Stimulated activated CD4-positive, alpha-beta T cell treated with anti-CD3 and anti-CD28 coated beads, Interleukin-12 subunit alpha, Interleukin-12 subunit beta, amount 100 ng/mL, for 4 hours (primary cell): ENCODE measurements around the gene SLC34A3.

Experiments used
- DNase-seq: peaks from one replicate; pipeline ENCODE4 v3.0.0-alpha.2; 2020

Gene SLC34A3

DNA sequence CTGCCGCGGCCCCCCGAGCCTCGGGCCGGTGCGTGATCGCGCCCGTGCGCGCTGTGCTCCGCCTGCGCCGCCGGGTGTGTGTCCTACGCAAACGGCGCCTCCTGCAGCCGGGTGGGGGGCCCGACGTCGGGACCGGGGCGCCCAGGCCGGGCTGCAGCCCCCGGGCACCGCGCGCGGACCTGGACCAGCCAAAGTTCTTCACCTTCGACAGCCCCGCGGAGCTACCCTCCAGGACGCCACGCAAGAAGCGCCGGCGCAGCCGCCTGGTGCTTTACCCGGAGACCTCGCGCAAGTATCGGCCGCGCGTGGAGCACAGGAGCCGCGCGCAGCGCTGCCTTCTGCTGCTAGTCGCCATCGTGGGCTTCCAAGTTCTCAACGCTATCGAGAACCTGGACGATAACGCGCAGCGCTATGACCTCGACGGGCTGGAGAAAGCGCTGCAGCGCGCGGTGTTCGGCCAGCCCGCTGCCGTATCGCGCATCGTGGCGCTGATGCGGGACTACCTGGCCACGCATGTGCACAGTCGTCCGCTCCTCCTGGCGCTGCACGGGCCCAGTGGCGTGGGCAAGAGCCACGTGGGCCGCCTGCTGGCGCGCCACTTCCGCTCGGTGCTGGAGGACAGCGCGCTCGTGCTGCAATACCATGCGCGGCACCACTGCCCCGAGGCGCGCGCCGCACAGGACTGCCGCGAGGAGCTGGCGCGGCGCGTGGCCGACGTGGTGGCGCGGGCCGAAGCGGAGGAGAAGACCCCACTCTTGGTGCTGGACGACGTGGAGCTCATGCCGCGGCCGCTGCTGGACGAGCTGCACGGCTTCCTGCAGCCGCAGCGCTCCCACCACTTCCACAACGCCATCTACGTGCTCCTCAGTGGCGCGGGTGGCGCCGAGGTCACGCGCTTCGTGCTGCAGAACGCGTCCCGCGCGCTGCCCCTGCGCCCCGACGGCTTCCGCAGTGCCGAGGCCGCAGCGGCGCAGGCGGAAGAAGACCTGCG, 48.3 kb downstream of the SLC34A3 start:
- DNase-seq: no peak

DNA sequence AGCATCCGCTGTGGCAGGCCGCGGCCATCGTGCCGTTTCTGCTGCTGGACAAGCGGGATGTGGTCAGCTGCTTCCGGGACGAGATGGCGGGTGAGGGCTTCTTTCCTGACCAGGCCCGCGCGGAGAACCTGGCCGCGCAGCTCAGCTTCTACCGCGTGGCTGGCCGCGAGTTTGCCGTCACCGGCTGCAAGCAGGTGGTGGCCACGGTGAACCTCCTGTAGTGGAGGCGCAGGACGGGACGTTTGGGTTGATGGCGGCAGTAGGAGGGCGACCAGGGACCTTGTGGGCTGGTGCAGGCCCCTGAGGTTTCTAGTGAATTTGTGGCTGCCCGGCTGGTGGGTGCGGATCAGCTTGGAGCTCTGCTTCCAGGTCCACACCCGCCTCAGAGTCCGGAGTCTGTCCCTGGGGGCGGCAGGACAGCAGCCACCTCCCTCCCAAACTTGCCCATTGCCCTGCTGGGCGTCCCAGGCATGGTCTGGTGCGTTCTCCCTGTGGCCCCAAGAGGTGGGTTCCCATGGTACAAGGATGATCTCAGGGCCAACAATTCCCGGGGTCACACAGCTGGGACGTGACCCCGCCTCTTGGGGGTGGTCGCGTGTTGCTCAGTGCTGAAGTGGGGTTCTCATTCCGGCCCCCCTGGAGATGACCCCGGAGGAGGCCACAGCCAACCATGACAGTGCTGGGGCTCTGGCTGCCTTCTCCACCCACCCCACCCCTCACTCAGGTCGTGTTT, 49.2 kb downstream of the SLC34A3 start:
- no peak for DNase-seq

DNA sequence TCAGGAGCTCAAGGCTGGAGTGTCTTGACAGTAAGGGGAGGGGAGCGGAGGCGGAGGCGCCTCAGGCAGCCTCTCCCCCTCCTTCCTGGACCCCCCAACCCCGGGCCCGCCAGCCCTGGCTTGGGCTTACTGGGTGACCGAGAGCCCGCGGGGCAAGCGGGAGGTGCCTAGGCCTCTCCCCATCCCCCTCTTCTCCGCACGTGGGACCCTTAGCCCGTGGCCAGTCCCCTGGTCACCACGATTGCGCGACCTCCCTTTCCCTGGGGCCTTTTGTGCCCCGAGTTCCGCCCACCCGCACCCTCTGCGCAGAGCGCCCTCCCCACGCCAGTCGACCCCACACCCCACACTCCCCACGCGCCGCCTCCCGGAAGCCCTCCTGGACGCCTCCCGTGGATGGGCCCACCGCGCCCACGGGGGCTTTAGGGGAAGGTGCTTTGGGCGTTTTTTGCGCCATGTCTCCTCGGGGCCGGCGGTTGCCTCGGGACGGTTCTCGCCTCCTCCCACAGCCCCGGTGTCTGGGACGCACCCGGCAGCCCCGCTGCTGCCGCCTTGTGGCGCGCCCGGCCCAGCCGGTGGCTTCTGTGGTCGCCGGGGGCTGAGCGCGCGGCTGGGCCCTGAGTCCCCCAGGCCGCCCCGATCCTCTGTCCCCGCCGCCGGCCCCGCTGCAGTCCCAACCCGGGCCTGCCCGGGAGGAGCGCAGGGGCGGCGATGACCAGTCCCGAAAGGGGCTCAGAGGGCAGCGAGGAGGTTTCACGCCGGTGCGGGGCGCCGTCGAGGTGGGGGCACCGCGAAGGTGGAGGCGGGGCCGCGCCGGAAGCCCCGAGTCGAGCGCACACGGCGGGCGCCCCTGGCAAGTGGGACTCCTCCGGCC, 50.0 kb downstream of the SLC34A3 start:
- no peak for DNase-seq

DNA sequence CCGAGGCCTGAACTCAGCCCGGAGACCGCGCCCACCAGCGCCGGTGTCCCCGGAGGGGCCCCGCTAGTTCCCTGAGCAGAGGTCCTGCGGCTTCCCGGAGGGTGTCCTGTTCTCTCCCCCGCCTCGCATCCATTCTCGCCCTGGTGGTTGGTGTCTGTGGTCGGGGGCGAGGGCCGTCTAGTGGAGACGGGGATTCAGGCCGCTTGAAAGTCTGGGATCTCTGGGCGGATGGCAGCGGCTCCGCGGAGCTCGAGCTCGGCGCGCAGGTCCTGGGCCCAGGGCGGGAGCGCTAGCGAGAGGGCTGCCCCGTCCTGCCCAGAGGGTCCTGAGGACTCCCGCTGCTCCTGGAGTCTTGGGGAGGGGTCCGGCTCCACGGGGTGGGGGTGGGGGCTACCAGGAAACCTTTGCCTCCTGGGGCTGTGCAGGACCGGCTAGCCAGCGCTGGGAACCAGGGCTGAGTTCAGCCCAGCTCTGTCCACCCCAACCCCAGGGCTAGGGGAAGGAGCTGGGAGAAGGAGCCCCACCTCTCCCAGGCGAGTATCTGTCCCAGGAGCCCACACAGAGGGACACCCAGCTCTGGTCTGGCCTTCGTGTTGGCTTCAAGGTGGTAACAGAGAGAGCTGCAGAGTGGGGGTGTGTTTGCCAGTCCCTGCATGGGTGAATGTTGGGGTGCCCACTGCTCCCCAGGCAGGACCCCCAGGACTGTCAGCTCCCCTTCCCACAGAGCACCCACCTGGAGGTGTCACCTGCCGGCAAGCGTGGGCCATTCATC, 50.8 kb downstream of the SLC34A3 start:
- no peak for DNase-seq
